ENCODE measurements around the gene PLPPR1.

GRCh38 chr9:101027733-101028345 lies 688 bp upstream of the PLPPR1 start:
- no peak for TF ChIP-seq CTCF (IDR thresholded peaks at IDR 0.05; ENCODE audit: low read length)
- TF ChIP-seq EZH2 (IDR thresholded peaks at IDR 0.05; ENCODE audit: borderline replicate concordance, low read length): no peak

Measured in OCI-LY1 (cell line).